Thyroid gland (tissue), 4 donors: ENCODE data around the gene CYP3A7.

Experiments used
- POLR2A ChIP-seq, 2 donors: fragments of 450-650 bp; IDR thresholded peaks; one replicate each; pipeline ENCODE4 v1.6.1; 2017; ENCODE audit warnings: antibody characterized with exemption in 2 of 2, mild to moderate bottlenecking in 2 of 2, moderate library complexity in 1 of 2
- TF ChIP-seq, protein P1 (sequence below), 6 experiments: fragments of 200-600 bp in 3 of 6; fragments of 450-650 bp in 3 of 6; sonication (generic) in 3 of 6; IDR thresholded peaks; one replicate each; pipeline ENCODE4 v1.5.1; 2016 to 2019; ENCODE audit warnings: antibody characterized with exemption in 6 of 6, mild to moderate bottlenecking in 2 of 6, inconsistent platforms in 1 of 6, moderate library complexity in 1 of 6

DNA sequence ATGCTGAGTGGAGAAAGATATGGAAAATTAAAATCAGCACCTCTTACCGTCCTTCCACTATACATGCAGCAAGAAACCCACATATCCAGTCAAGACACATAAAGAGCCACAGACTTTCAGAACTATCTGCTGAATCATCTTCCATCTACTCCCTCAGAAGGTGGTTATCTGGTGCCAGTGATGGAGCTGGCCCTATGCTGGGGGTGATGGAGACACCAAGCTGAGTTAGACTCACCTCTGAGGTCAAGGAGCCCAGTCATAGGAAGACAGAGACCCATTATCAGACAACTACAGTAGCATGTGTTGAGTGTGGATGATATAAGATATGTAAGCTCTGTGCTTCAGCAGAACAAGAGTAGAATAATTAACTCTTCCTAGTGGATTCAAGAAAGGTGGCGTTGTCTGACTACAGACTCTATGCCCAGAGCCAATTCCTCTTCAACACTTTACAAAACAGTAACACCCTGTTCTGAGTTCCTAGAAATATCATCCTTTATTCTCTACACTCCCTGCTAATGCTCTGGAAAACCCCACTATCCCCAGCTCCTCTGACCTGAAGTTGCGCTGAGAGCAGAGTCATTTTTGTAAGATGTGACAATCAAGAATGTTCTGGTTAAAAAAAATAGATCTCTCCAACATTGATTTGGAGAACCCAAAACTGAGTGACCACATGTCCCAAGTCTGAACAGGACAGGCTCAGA, 69.5 kb downstream of the CYP3A7 start:
- TF ChIP-seq POLR2A (IDR thresholded peaks at IDR 0.05) = no peak
- TF ChIP-seq, protein P1, sequence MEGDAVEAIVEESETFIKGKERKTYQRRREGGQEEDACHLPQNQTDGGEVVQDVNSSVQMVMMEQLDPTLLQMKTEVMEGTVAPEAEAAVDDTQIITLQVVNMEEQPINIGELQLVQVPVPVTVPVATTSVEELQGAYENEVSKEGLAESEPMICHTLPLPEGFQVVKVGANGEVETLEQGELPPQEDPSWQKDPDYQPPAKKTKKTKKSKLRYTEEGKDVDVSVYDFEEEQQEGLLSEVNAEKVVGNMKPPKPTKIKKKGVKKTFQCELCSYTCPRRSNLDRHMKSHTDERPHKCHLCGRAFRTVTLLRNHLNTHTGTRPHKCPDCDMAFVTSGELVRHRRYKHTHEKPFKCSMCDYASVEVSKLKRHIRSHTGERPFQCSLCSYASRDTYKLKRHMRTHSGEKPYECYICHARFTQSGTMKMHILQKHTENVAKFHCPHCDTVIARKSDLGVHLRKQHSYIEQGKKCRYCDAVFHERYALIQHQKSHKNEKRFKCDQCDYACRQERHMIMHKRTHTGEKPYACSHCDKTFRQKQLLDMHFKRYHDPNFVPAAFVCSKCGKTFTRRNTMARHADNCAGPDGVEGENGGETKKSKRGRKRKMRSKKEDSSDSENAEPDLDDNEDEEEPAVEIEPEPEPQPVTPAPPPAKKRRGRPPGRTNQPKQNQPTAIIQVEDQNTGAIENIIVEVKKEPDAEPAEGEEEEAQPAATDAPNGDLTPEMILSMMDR (IDR thresholded peaks at IDR 0.05) = no peak
